Ureter (tissue), 1 donor: Measurements from ENCODE around the gene KCNMA1. TPM values are rescaled to one million over a fixed set of nuclear protein-coding genes. Genes with fewer than 3 reads are reported as not detected.

Experiments used
- DNase-seq: peaks from one replicate; pipeline ENCODE4 v3.0.0-alpha.2; 2020; ENCODE audit warnings: low spot score
- total RNA-seq: library from RNA; stranded (reverse); gene quantifications from one replicate; pipeline ENCODE4 v1.2.4, GENCODE V29; 2023
- donor health status: DM: yes; HTN: yes; CAD: no.

The KCNMA1 gene
- total RNA-seq, 1 donor from 2014 or later = 87.9 TPM

- DNase-seq = no peak
Measured at GRCh38 chr10:76991621-76992020, 646.0 kb downstream of the KCNMA1 start.

DNA sequence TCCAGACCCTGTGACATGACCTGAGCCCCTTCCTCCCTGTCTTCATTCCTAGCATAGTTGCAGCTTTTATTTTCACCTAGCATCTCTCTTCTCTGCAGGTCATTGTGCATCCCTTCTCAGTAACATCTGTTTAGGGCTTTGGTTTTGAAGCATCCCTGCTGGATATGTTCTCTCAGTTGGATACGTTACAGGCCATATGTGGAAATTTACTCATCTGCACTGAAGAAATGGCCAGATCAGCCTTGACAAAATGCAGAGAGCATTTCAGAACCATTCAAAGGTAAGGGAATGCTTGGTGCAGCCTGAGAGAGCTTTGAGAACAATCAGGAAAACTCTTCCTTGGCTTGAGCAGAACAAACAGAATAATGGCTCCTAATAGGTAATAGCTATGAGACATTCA, 647.0 kb downstream of the KCNMA1 start:
- no peak for DNase-seq

DNA sequence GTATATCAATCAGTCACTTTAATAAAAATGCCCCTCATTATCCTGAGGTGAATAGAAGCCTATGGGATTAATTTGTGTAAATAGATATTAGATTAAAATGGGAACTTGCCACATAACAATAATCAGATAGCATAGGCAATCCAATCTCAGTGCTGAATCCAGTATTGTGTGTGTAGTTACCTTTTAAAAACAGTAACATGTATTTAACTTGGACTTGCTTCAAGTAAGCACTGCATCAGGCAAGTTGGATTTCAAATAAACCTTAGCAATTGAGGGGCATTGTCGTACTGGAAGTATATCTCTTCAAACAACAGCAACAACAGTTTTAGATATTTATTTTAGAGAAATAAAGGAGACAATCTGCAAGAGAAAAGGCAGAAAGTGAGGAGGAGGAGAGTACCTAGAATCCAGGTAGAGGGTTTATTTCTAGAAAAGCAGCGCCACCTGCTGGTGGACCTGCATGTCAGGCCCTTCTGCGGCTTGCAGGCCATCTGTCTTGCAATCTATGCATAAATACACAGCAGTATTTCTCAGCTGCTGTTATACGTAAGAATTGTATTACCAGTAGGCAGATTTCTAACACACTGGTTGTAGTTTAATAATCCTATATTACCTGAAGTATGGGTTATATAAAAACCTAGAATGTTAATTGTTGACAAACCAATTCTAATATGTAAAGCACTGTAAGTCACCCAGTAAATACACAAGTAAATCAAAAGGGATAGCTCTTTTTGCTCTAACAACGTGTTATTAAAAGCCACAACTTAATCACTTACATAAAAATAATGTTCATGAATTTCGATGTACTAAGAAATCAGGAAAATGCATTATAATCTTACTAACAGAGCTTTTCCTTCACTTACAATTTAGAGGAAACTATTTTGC, 652.8 kb downstream of the KCNMA1 start:
- peak; percentile 75 for DNase-seq

- no peak for DNase-seq
Measured at GRCh38 chr10:76983624-76984023, 654.0 kb downstream of the KCNMA1 start.

- no peak for DNase-seq
Measured at GRCh38 chr10:76982671-76983070, 654.9 kb downstream of the KCNMA1 start.

DNA sequence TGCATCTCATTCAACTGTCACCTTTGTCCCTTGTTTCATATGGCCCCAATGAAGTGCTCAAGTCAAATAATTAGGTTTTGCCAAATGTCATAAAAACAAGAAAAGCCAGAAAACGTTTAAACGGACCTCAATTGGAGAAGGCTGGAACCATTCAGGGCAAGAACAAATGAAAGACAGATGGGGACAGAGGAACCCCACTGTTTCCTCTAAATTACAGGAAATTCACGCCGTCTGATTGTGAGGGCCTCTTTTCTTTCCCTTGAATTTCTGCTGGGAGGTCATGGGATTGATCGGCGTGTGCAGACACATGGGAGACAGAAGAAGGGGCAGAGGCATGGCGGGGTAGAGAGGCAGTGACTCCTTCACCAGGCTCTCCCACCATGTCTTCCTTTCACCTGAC, 656.4 kb downstream of the KCNMA1 start:
- no peak for DNase-seq

GRCh38 chr10:76977901-76978300, 659.7 kb downstream of the KCNMA1 start:
- DNase-seq = no peak

- no peak for DNase-seq
Measured at GRCh38 chr10:76977046-76977445, 660.6 kb downstream of the KCNMA1 start.

DNA sequence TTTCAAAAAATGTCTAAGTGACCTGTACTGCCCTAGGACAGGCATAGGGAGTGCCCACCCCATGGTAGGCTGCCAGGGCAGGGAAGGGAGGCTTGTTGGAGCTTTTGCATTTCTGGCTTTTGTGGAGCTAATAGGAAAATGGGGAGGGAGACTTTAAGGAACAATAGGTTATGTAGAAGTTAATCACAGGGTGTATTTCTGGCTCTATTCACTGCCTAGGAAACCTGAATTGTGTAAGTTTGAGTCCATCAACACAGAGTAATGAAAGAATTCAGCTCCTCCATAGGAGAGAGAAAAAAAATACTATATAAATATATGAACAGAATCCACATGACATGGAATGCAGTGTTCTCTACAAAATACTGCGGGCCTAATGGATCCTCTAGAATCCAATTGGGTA, 661.5 kb downstream of the KCNMA1 start:
- no peak for DNase-seq

GRCh38 chr10:76975126-76975525, 662.5 kb downstream of the KCNMA1 start:
- no peak for DNase-seq

- DNase-seq = no peak
Measured at GRCh38 chr10:76974017-76974691, 663.5 kb downstream of the KCNMA1 start.

DNA sequence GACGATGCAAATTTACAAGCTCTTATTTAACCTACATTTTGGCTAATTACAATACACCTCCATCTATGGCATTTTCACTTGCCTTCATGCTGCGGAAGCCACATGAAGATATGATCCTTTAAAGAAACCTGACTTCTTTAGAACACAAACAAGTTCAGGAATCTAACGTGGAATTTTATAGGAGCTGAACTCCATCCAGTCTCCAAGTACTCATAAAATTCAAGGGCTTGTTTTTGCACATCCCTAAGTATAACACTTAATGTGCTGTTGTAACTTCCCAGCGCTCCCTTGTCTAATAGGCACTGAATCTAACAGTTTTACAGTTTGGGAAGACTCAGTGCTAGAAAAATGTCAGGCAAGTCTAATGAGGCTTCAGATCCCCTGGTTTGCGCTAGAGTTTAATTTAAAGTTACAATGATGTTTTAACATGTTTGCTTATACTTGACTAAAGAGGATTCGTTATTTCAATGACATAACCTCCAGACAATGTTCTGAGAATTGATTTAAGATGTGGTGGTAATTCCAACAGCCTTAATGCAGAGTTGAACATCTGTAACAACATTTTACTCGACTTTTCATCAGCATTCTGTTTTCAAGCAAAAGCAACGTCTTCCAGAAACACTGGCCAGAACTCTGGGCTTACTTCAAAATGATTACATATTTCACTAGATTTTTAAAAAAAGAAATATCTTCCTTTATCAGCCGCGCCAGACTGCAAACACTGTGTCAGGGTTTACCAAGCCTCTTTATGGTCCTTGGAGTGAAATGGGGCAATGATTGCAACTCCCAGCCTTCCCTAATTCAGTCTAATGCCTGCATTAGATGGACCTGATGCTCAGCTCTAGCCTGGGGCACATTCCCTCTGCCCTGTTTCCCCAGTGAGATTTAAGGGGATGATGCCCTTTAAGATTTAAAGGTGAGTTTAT, 664.3 kb downstream of the KCNMA1 start:
- no peak for DNase-seq

DNA sequence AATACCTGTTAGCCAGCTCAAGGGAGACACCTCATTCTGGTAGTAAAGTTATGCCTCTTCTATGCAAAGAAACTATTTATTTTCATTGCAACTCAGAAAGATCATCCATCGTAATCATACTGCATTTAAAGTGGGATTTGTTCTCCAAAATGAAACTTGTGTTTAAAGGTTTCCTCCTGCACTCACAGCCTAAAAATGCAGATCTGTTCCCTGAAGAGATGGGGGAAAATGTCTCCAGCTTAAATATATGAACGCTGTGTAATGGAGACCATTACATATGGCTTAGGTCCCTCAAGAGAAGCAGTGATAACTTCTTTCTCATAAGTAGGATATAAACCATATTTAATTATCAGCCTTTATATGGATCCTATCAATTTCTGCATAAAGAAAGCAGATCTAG, 665.1 kb downstream of the KCNMA1 start:
- DNase-seq = no peak

DNA sequence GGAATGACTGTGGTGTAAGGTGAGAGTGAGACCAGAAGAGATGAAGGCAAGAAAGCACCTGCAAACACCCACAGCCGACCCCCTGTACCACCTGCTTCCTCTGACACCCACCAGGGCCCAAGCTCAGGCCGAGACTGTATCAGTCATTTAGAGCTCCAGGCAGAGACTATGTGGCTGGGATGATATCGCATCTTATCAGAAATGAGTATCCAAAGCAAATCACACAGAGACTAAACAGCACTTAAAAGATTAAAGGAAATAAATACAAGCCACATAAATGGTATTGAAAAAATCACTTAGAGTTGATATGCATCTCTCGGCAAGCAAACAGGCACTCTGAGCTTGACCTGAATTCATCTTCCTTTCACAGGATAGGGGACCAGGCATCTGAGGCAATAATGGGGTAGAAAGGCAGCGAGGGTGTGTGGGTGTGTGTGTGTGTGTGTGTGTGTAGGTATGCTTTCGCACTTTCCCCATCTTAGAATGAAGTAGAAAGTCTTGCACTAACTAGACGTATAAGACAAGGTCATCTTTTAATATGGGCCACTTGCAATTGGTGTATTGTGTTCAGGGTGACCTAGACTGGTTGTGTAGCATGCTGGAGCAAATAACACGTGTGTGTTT, 665.9 kb downstream of the KCNMA1 start:
- DNase-seq = no peak

GRCh38 chr10:76970711-76971519, 666.7 kb downstream of the KCNMA1 start:
- no peak for DNase-seq

DNA sequence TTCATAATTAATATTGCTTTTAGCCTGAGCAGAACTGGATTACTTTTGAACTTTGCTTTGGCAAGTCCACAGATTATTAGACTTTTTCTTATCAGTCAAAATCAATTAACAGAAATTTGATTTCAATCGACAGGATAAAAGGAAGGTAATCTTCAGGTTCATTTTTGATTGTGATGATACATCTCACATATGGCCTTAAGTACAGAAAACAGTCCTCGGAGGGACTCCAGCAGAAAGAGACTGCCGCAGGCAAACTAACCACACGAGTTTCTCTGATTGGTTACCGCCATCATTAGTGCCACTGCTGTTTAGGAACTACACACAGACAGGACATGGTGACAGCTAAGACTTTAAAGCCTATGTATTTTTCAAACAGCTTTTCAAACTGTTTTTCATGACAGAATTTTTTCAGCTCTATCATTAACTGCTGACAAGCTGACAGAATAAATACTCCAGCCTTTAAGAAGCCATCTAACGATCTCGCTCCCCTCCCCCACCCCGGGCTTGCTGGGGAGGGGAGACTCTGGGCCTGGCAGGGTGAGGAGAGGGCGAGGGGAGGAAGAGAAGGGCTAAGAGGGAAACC, 668.2 kb downstream of the KCNMA1 start:
- no peak for DNase-seq

GRCh38 chr10:76968483-76968882, 669.1 kb downstream of the KCNMA1 start:
- no peak for DNase-seq

DNA sequence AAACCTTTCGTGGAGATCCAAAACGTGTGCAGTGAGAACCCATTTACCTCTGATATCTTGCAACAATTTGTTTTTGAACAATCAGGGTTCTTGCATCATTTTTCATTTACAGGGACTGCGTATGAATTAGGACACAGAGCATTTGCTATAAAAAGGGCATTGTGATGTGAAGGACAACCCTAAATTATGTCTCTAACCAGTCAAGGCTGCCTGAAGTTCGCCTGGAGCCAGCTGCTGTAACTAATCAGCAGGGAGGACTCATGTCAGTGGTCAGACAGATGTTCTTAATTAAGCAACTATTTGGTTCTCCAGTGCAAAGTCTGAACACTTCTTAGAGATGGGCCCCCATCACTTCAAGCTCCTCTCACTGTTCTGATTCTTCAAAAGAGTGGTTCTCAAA, 674.8 kb downstream of the KCNMA1 start:
- no peak for DNase-seq

DNA sequence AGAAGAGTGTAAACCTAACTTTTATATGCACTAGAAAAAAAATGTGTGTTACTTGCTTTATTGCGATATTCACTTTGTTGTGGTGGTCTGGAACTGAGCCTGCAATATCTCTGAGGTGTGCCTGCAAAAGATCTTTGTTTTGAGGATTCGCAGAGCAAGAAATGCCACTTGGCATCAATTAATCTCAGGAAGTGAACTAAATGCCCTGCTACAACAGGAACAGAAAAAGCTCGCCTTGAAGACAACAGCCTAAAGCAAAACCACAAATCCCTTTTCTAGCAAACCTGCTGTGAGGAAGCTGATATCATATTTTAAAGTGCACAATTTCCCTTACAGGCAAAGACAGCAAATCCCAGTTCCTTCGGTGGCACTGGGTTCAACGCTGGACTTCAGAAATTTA, 675.8 kb downstream of the KCNMA1 start:
- no peak for DNase-seq

- no peak for DNase-seq
Measured at GRCh38 chr10:76959111-76959510, 678.5 kb downstream of the KCNMA1 start.
